H9 (cell line): ENCODE results near the gene PID1. TPM values are rescaled to one million over a fixed set of nuclear protein-coding genes. Genes with fewer than 3 reads are reported as not detected.

Experiments used
- DNase-seq: peaks from one replicate; pipeline ENCODE4 v3.0.0-alpha.2; 2017
- H2AFZ ChIP-seq: one replicate; pipeline ENCODE4 v1.6.1; 2013; ENCODE audit warnings: mild to moderate bottlenecking, low read length, control low read depth, moderate library complexity
- H2AK5ac ChIP-seq: 2 replicates; pipeline ENCODE4 v1.6.1; 2013; ENCODE audit warnings: low read length, control low read depth, mixed read lengths; ENCODE audit not compliant: insufficient read length
- H2BK120ac ChIP-seq: one replicate; pipeline ENCODE4 v1.6.1; 2013; ENCODE audit warnings: low read depth, mild to moderate bottlenecking, low read length, control low read depth, inconsistent platforms; ENCODE audit not compliant: poor library complexity, severe bottlenecking
- H2BK12ac ChIP-seq: 2 replicates; pipeline ENCODE4 v1.6.1; 2013; ENCODE audit warnings: low read length, control low read depth, mixed read lengths, low read depth; ENCODE audit not compliant: insufficient read length
- H2BK15ac ChIP-seq: 2 replicates; pipeline ENCODE4 v1.6.1; 2013; ENCODE audit warnings: low read depth, low read length, control low read depth
- H2BK20ac ChIP-seq: one replicate; pipeline ENCODE4 v1.6.1; 2013; ENCODE audit warnings: low read depth, mild to moderate bottlenecking, low read length, control low read depth, inconsistent platforms; ENCODE audit not compliant: poor library complexity, severe bottlenecking
- H2BK5ac ChIP-seq: 2 replicates; pipeline ENCODE4 v1.6.1; 2013; ENCODE audit warnings: low read length, control low read depth, mixed read lengths; ENCODE audit not compliant: insufficient read length
- H3K14ac ChIP-seq: 2 replicates; pipeline ENCODE4 v1.6.1; 2013; ENCODE audit warnings: low read length, control low read depth; ENCODE audit not compliant: insufficient read depth
- H3K18ac ChIP-seq: 2 replicates; pipeline ENCODE4 v1.6.1; 2013; ENCODE audit warnings: low read depth, mild to moderate bottlenecking, mixed read lengths, low read length, control low read depth; ENCODE audit not compliant: insufficient read length
- H3K23ac ChIP-seq: 2 replicates; pipeline ENCODE4 v1.6.1; 2013; ENCODE audit warnings: low read length, control low read depth, mixed read lengths, low read depth; ENCODE audit not compliant: insufficient read length
- H3K23me2 ChIP-seq: 2 replicates; pipeline ENCODE4 v1.6.1; 2013; ENCODE audit warnings: low read depth, mild to moderate bottlenecking, mixed read lengths, low read length, control low read depth; ENCODE audit not compliant: insufficient read length, poor library complexity, severe bottlenecking
- H3K27ac ChIP-seq: 2 replicates; pipeline ENCODE4 v1.5.1; 2013; ENCODE audit warnings: low read length, control low read depth, mixed read lengths, low read depth; ENCODE audit not compliant: insufficient read length
- H3K27me3 ChIP-seq: 2 replicates; pipeline ENCODE4 v1.6.1; 2013; ENCODE audit warnings: low read length, control low read depth, inconsistent platforms; ENCODE audit not compliant: insufficient read depth
- H3K4ac ChIP-seq: 2 replicates; pipeline ENCODE4 v1.6.1; 2013; ENCODE audit warnings: low read depth, mild to moderate bottlenecking, control low read depth, inconsistent platforms, low read length, moderate library complexity
- H3K4me1 ChIP-seq: 2 replicates; pipeline ENCODE4 v1.6.1; 2013; ENCODE audit warnings: low read length, control low read depth, inconsistent platforms; ENCODE audit not compliant: insufficient read depth
- H3K4me2 ChIP-seq: 2 replicates; pipeline ENCODE4 v1.6.1; 2013; ENCODE audit warnings: low read length, control low read depth, mixed read lengths; ENCODE audit not compliant: insufficient read length, insufficient read depth
- H3K56ac ChIP-seq: 2 replicates; pipeline ENCODE4 v1.6.1; 2013; ENCODE audit warnings: low read depth, mild to moderate bottlenecking, mixed read lengths, low read length, control low read depth; ENCODE audit not compliant: insufficient read length
- H3K79me1 ChIP-seq: 2 replicates; pipeline ENCODE4 v1.6.1; 2013; ENCODE audit warnings: low read depth, mild to moderate bottlenecking, moderate library complexity, low read length, control low read depth, inconsistent platforms; ENCODE audit not compliant: insufficient read depth, poor library complexity, severe bottlenecking
- H3K79me2 ChIP-seq: 2 replicates; pipeline ENCODE4 v1.6.1; 2013; ENCODE audit warnings: low read length, control low read depth, inconsistent platforms; ENCODE audit not compliant: insufficient read depth
- H3K9ac ChIP-seq: 2 replicates; pipeline ENCODE4 v1.6.1; 2013; ENCODE audit warnings: low read length, control low read depth, mixed read lengths; ENCODE audit not compliant: insufficient read length; ENCODE audit errors: extremely low read depth
- H3K9me3 ChIP-seq: one replicate; pipeline ENCODE4 v1.6.1; 2013; ENCODE audit warnings: low read depth, low read length, inconsistent platforms; ENCODE audit not compliant: control insufficient read depth
- H3T11ph ChIP-seq: one replicate; pipeline ENCODE4 v1.6.1; 2013; ENCODE audit warnings: mild to moderate bottlenecking, low read length, control low read depth, inconsistent platforms
- H4K20me1 ChIP-seq: one replicate; pipeline ENCODE4 v1.6.1; 2013; ENCODE audit not compliant: control insufficient read depth, insufficient read length, insufficient read depth
- H4K5ac ChIP-seq: 2 replicates; pipeline ENCODE4 v1.6.1; 2013; ENCODE audit warnings: low read depth, mild to moderate bottlenecking, mixed read lengths, low read length, control low read depth; ENCODE audit not compliant: insufficient read length
- H4K8ac ChIP-seq: replicated peaks from 2 replicates; pipeline ENCODE4 v1.6.1; 2013; ENCODE audit warnings: low read length, control low read depth, mixed read lengths, low read depth; ENCODE audit not compliant: insufficient read length
- H4K91ac ChIP-seq: 2 replicates; pipeline ENCODE4 v1.6.1; 2013; ENCODE audit warnings: low read depth, mild to moderate bottlenecking, moderate library complexity, mixed read lengths, low read length, control low read depth; ENCODE audit not compliant: insufficient read length
- H3K27ac Mint-ChIP-seq, 3 experiments: 2 replicates in 2 of 3; 3 replicates in 1 of 3; pipeline ENCODE4 v1.8.0; 2020 to 2021; ENCODE audit warnings: mixed read lengths in 3 of 3, mild to moderate bottlenecking in 1 of 3, moderate library complexity in 1 of 3
- H3K27me3 Mint-ChIP-seq: 2 replicates; pipeline ENCODE4 v1.8.0; 2021; ENCODE audit warnings: low read depth, mild to moderate bottlenecking, moderate library complexity, mixed read lengths
- H3K36me3 Mint-ChIP-seq, 3 experiments: 2 replicates in 2 of 3; 3 replicates in 1 of 3; pipeline ENCODE4 v1.8.0; 2020 to 2021; ENCODE audit warnings: low read depth in 3 of 3, mixed read lengths in 3 of 3; ENCODE audit not compliant: insufficient read depth in 1 of 3
- H3K4me1 Mint-ChIP-seq, 2 experiments: 2 replicates each; pipeline ENCODE4 v1.8.0; 2020; ENCODE audit warnings: mixed read lengths in 2 of 2
- H3K4me3 Mint-ChIP-seq, 2 experiments: 2 replicates in 1 of 2; 3 replicates in 1 of 2; pipeline ENCODE4 v1.8.0; 2020 to 2021; ENCODE audit warnings: mild to moderate bottlenecking in 2 of 2, mixed read lengths in 2 of 2, moderate library complexity in 1 of 2
- H3K9me3 Mint-ChIP-seq, 2 experiments: 2 replicates in 1 of 2; 3 replicates in 1 of 2; pipeline ENCODE4 v1.8.0; 2020; ENCODE audit warnings: mild to moderate bottlenecking in 2 of 2, mixed read lengths in 2 of 2, moderate library complexity in 1 of 2
- WGBS: extraction: QIAGEN DNeasy Blood & Tissue Kit; methylation state at CpG from one replicate; pipeline ENCODE4 v1.1.7; 2013; ENCODE audit warnings: missing lambda C conversion rate, low lambda C conversion rate, mixed read lengths; ENCODE audit not compliant: insufficient read length; ENCODE audit errors: extremely low coverage; 5-methylcytosine and 5-hydroxymethylcytosine counted together
- total RNA-seq: library from RNA; stranded (reverse); gene quantifications from 2 replicates; pipeline ENCODE4 v1.2.1, GENCODE V29; 2021
- TF ChIP-seq, protein P1 (sequence below): fragments of 200-600 bp; sonication (generic); conservative IDR thresholded peaks from 3 replicates; pipeline ENCODE4 v1.8.0; 2021; ENCODE audit warnings: antibody characterized with exemption, mild to moderate bottlenecking

Gene PID1
- total RNA-seq, 1 experiment from 2014 or later, result 1.4 TPM

- Mint-ChIP-seq H3K27ac (peak overlapping the region in 2 of 3 experiments; percentile 30 to 42; a peak in 5 of 7 replicates), H3K9me3 (no peaks in the 10 kb centered on the region), H3K4me1 (peaks cover 6 to 9% of the 10 kb centered on the region in 2 experiments), H3K36me3 (no peaks in the 10 kb centered on the region), H3K4me3 (no peak overlapping the region), H3K27me3 (no peaks in the 10 kb centered on the region)
- Histone ChIP-seq H3K4me1 (0 out of 2 replicates have a peak, but pooled peaks cover 2% of the 10 kb centered on the region), H3K23ac (no peak overlapping the region), H2BK15ac (no peak overlapping the region), H3K4me2 (no peak overlapping the region), H3K18ac (no peak overlapping the region), H2BK5ac (no peak overlapping the region), H4K8ac (no peak overlapping the region), H3K56ac (no peak overlapping the region), H3K27ac (no peak overlapping the region), H3K79me1 (no peaks in the 10 kb centered on the region), H3K23me2 (no peaks in the 10 kb centered on the region), H2BK120ac (no peak overlapping the region), H3K79me2 (no peaks in the 10 kb centered on the region), H4K5ac (no peak overlapping the region), H3K9ac (no peak overlapping the region), H4K91ac (no peak overlapping the region), H3T11ph (no peak overlapping the region), H2BK12ac (no peak overlapping the region), H4K20me1 (no peaks in the 10 kb centered on the region), H2AK5ac (no peak overlapping the region), H3K4ac (no peak overlapping the region), H3K27me3 (no peaks in the 10 kb centered on the region), H3K14ac (no peak overlapping the region), H2AFZ (no peak overlapping the region), H2BK20ac (no peak overlapping the region), H3K9me3 (no peaks in the 10 kb centered on the region)
- TF ChIP-seq, protein P1, sequence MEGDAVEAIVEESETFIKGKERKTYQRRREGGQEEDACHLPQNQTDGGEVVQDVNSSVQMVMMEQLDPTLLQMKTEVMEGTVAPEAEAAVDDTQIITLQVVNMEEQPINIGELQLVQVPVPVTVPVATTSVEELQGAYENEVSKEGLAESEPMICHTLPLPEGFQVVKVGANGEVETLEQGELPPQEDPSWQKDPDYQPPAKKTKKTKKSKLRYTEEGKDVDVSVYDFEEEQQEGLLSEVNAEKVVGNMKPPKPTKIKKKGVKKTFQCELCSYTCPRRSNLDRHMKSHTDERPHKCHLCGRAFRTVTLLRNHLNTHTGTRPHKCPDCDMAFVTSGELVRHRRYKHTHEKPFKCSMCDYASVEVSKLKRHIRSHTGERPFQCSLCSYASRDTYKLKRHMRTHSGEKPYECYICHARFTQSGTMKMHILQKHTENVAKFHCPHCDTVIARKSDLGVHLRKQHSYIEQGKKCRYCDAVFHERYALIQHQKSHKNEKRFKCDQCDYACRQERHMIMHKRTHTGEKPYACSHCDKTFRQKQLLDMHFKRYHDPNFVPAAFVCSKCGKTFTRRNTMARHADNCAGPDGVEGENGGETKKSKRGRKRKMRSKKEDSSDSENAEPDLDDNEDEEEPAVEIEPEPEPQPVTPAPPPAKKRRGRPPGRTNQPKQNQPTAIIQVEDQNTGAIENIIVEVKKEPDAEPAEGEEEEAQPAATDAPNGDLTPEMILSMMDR, result no peak
- WGBS, result no CpG with 5 or more reads among the region's 2 CpGs
- DNase-seq, result no peak
Observed at GRCh38 chr2:229164545-229165249, 106.4 kb downstream of the PID1 start.
